ENCODE results near the gene AKR1C2.
"Not testable (repeated sequence)": the region's sequence is repeated elsewhere in the genome, so short reads cannot be mapped to it uniquely, and the experiment has no call there.

AKR1C2 gene

GRCh38 chr10:4953405-4953804 is 50.3 kb downstream of the AKR1C2 start:
- DNase-seq, result no peak

GRCh38 chr10:4951512-4952162 is 52.0 kb downstream of the AKR1C2 start:
- DNase-seq, result not testable (repeated sequence)

- no peak for DNase-seq
These were observed 55.7 kb downstream of the AKR1C2 start for GRCh38 chr10:4947635-4948596.

- no peak for DNase-seq
These were observed 56.5 kb downstream of the AKR1C2 start for GRCh38 chr10:4947039-4947634.

- no peak for DNase-seq
These were observed 57.6 kb downstream of the AKR1C2 start for GRCh38 chr10:4945766-4946717.

- no peak for DNase-seq
These were observed 58.8 kb downstream of the AKR1C2 start for GRCh38 chr10:4944841-4945240.

- no peak for DNase-seq
These were observed 59.8 kb downstream of the AKR1C2 start for GRCh38 chr10:4943821-4944220.

- not testable (repeated sequence) for DNase-seq
These were observed 60.2 kb downstream of the AKR1C2 start for GRCh38 chr10:4943416-4943815.

- DNase-seq, result not testable (repeated sequence)
These were observed 60.7 kb downstream of the AKR1C2 start for GRCh38 chr10:4942931-4943330.

- DNase-seq, result no peak
These were observed 61.9 kb downstream of the AKR1C2 start for GRCh38 chr10:4941540-4942330.

- not testable (repeated sequence) for DNase-seq
These were observed 62.7 kb downstream of the AKR1C2 start for GRCh38 chr10:4940909-4941308.

- DNase-seq, result not testable (repeated sequence)
These were observed 63.6 kb downstream of the AKR1C2 start for GRCh38 chr10:4940073-4940428.

- no peak for DNase-seq
These were observed 64.2 kb downstream of the AKR1C2 start for GRCh38 chr10:4939224-4940072.

All from CD4-positive, alpha-beta T cell treated with Interleukin-12 subunit alpha and Interleukin-12 subunit beta, for 1 hour (primary cell).